GM12891 (cell line): ENCODE measurements around the gene PCDHGA12.
"Not testable (repeated sequence)": the region's sequence is repeated elsewhere in the genome, so short reads cannot be mapped to it uniquely, and the experiment has no call there.

Experiments
- PAX5 ChIP-seq: IDR thresholded peaks from 2 replicates; pipeline ENCODE4 v1.6.1; 2011; ENCODE audit warnings: low read length, moderate library complexity, mild to moderate bottlenecking; ENCODE audit not compliant: insufficient read depth, severe bottlenecking
- POLR2A ChIP-seq: IDR thresholded peaks from 2 replicates; pipeline ENCODE4 v1.6.1; 2011; ENCODE audit warnings: low read depth, low read length, control low read depth
- POLR2AphosphoS5 ChIP-seq: IDR thresholded peaks from 2 replicates; pipeline ENCODE4 v1.6.1; 2011; ENCODE audit warnings: low read depth, low read length, control low read depth
- POU2F2 ChIP-seq: IDR thresholded peaks from 2 replicates; pipeline ENCODE4 v1.6.1; 2011; ENCODE audit warnings: low read depth, mild to moderate bottlenecking, control low read depth, low read length, moderate library complexity
- SPI1 ChIP-seq: IDR thresholded peaks from 2 replicates; pipeline ENCODE4 v1.6.1; 2011; ENCODE audit warnings: low read depth, low read length, control low read depth
- TAF1 ChIP-seq: IDR thresholded peaks from 2 replicates; pipeline ENCODE4 v1.6.1; 2011; ENCODE audit warnings: low read depth, low read length, control low read depth

- TF ChIP-seq POLR2A, PAX5, POLR2AphosphoS5, TAF1, SPI1, POU2F2: not testable (repeated sequence)
These were observed 22.4 kb upstream of the PCDHGA12 start, which contains the start of gene PCDHGB6 for GRCh38 chr5:141407790-141408505.
